ENCODE results near the gene ZNRF3.

The ZNRF3 gene

DNA sequence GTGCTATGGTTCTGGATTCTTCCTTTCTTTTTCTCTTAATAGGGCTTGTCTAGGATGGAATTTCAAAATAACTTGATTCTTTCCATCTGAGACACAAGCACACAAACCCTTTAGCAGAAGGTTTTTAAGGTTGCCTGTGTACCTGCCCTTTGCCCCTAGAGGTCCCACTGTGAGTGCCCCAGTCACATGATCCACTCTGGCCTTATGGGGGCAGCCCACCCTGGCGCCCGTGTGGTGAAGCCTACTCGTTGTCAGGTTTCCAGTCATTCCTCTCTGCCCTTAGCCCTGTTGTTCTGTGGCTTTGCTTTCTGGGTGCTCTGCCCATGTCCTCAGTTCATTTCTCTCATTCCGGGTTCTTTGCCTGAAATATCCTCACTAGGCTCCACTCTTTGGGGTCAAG, 51.8 kb downstream of the ZNRF3 start (continued):
- no peak for TF ChIP-seq ZNF148 (tag by site-specific recombination; IDR thresholded peaks at IDR 0.05; ENCODE audit: borderline replicate concordance)
- TF ChIP-seq ZNF837 (tag by site-specific recombination; IDR thresholded peaks at IDR 0.05) = no peak
- TF ChIP-seq ZNF2 (tag by site-specific recombination; IDR thresholded peaks at IDR 0.05) = no peak
- TF ChIP-seq, protein P1, sequence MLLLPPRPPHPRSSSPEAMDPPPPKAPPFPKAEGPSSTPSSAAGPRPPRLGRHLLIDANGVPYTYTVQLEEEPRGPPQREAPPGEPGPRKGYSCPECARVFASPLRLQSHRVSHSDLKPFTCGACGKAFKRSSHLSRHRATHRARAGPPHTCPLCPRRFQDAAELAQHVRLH (tag by site-specific recombination; IDR thresholded peaks at IDR 0.05) = no peak
- TF ChIP-seq ZNF561 (tag by site-specific recombination; IDR thresholded peaks at IDR 0.05; ENCODE audit: borderline replicate concordance) = no peak

DNA sequence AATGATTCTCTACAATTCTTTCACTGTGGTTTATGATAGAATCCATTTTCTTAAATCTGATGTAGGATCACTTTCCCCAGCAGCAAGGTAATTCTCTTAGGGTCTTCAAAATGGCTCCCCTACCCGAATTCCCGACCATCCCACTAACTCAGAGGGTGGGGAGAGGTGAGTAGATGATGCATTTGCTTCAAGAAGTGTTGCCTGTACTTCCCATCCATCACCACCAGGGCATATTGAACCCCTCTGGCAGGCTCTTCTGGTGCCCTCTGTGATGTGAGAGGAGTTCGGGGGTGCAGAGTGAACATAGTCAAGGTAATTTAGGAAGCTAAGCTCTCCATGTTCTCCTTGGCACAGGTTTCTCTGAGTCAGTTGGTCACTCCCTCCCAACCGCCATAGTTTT, 52.3 kb downstream of the ZNRF3 start:
- peaks cover 14% of the 10 kb centered on the region for H3K4me1 ChIP-seq (ENCODE audit: control insufficient read depth, insufficient read depth, low read length)
- no peak overlapping the region for H3K27ac ChIP-seq (ENCODE audit: extremely low read depth, low read depth, low read length)
- no peaks in the 10 kb centered on the region for H3K9me3 ChIP-seq (ENCODE audit: control insufficient read depth, insufficient read depth, low read depth, low read length)
- no peaks in the 10 kb centered on the region for H3K36me3 ChIP-seq (ENCODE audit: control insufficient read depth in 2 of 2, insufficient read depth in 1 of 2, low read length in 2 of 2)
- ChIA-PET CTCF (interaction anchor here (0.6 to 1.5 kb wide), 5 partner anchors 8 to 17 kb away, joined by 3 to 4 read pairs (median 3); no protein-coding TSS in a partner anchor), POLR2A (no interaction called here)
- no peak overlapping the region for H3K4me3 ChIP-seq (ENCODE audit: low read depth, low read length)
- TF ChIP-seq ZNF311 (tag by site-specific recombination; IDR thresholded peaks at IDR 0.05; ENCODE audit: borderline replicate concordance) = no peak
- TF ChIP-seq, protein P2, sequence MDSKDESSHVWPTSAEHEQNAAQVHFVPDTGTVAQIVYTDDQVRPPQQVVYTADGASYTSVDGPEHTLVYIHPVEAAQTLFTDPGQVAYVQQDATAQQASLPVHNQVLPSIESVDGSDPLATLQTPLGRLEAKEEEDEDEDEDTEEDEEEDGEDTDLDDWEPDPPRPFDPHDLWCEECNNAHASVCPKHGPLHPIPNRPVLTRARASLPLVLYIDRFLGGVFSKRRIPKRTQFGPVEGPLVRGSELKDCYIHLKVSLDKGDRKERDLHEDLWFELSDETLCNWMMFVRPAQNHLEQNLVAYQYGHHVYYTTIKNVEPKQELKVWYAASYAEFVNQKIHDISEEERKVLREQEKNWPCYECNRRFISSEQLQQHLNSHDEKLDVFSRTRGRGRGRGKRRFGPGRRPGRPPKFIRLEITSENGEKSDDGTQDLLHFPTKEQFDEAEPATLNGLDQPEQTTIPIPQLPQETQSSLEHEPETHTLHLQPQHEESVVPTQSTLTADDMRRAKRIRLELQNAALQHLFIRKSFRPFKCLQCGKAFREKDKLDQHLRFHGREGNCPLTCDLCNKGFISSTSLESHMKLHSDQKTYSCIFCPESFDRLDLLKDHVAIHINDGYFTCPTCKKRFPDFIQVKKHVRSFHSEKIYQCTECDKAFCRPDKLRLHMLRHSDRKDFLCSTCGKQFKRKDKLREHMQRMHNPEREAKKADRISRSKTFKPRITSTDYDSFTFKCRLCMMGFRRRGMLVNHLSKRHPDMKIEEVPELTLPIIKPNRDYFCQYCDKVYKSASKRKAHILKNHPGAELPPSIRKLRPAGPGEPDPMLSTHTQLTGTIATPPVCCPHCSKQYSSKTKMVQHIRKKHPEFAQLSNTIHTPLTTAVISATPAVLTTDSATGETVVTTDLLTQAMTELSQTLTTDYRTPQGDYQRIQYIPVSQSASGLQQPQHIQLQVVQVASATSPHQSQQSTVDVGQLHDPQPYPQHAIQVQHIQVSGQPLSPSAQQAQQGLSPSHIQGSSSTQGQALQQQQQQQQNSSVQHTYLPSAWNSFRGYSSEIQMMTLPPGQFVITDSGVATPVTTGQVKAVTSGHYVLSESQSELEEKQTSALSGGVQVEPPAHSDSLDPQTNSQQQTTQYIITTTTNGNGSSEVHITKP (tag by site-specific recombination; IDR thresholded peaks at IDR 0.05) = peak; percentile 28; the same call in 1 of the 2 replicates

- no peaks in the 10 kb centered on the region for H3K9me3 ChIP-seq (ENCODE audit: control insufficient read depth, insufficient read depth, low read depth, low read length)
- H3K36me3 ChIP-seq (ENCODE audit: control insufficient read depth in 2 of 2, insufficient read depth in 1 of 2, low read length in 2 of 2) = no peaks in the 10 kb centered on the region
- no peak overlapping the region for H3K4me3 ChIP-seq (ENCODE audit: low read depth, low read length)
- H3K27ac ChIP-seq (ENCODE audit: extremely low read depth, low read depth, low read length) = no peak overlapping the region
- POLR2A ChIA-PET = no interaction called here
- peaks cover 14% of the 10 kb centered on the region for H3K4me1 ChIP-seq (ENCODE audit: control insufficient read depth, insufficient read depth, low read length)
- CTCF ChIA-PET = interaction anchor here (0.7 to 1.5 kb wide), 6 partner anchors 9 to 92 kb away, joined by 3 to 4 read pairs (median 3); no protein-coding TSS in a partner anchor
- TF ChIP-seq TRIM28 (IDR thresholded peaks at IDR 0.05; ENCODE audit: borderline replicate concordance, low read length) (no peak), ZNF416 (tag by site-specific recombination; IDR thresholded peaks at IDR 0.05) (no peak)
These were observed 52.8 kb downstream of the ZNRF3 start for GRCh38 chr22:28936200-28936599.

GRCh38 chr22:28937206-28938025, 54.0 kb downstream of the ZNRF3 start:
- no peaks in the 10 kb centered on the region for H3K36me3 ChIP-seq (ENCODE audit: control insufficient read depth in 2 of 2, insufficient read depth in 1 of 2, low read length in 2 of 2)
- H3K4me1 ChIP-seq (ENCODE audit: control insufficient read depth, insufficient read depth, low read length) = peaks cover 14% of the 10 kb centered on the region
- no peak overlapping the region for H3K4me3 ChIP-seq (ENCODE audit: low read depth, low read length)
- CTCF ChIA-PET = interaction anchor here (0.5 to 1.1 kb wide), 5 partner anchors 12 to 786 kb away, joined by 3 to 5 read pairs (median 4); no protein-coding TSS in a partner anchor
- H3K9me3 ChIP-seq (ENCODE audit: control insufficient read depth, insufficient read depth, low read depth, low read length) = no peaks in the 10 kb centered on the region
- H3K27ac ChIP-seq (ENCODE audit: extremely low read depth, low read depth, low read length) = no peak overlapping the region
- POLR2A ChIA-PET = interaction anchor here (0.5 to 1.7 kb wide), 2 partner anchors 53 to 64 kb away, joined by 5 to 9 read pairs; partner anchors contain the start of gene ZNRF3
- TF ChIP-seq ZNF23 (tag by site-specific recombination; IDR thresholded peaks at IDR 0.05; ENCODE audit: borderline replicate concordance) = no peak
- TF ChIP-seq ZNF626 (tag by site-specific recombination; IDR thresholded peaks at IDR 0.05) = no peak
- no peak for TF ChIP-seq ZSCAN5A (tag by site-specific recombination; IDR thresholded peaks at IDR 0.05)
- TF ChIP-seq ZFP37 (tag by site-specific recombination; IDR thresholded peaks at IDR 0.05) = no peak
- no peak for TF ChIP-seq ZNF146 (tag by site-specific recombination; IDR thresholded peaks at IDR 0.05)
- no peak for TF ChIP-seq ZNF157 (tag by site-specific recombination; IDR thresholded peaks at IDR 0.05)
- TF ChIP-seq KLF8 (tag by site-specific recombination; IDR thresholded peaks at IDR 0.05) = no peak
- TF ChIP-seq, protein P3, sequence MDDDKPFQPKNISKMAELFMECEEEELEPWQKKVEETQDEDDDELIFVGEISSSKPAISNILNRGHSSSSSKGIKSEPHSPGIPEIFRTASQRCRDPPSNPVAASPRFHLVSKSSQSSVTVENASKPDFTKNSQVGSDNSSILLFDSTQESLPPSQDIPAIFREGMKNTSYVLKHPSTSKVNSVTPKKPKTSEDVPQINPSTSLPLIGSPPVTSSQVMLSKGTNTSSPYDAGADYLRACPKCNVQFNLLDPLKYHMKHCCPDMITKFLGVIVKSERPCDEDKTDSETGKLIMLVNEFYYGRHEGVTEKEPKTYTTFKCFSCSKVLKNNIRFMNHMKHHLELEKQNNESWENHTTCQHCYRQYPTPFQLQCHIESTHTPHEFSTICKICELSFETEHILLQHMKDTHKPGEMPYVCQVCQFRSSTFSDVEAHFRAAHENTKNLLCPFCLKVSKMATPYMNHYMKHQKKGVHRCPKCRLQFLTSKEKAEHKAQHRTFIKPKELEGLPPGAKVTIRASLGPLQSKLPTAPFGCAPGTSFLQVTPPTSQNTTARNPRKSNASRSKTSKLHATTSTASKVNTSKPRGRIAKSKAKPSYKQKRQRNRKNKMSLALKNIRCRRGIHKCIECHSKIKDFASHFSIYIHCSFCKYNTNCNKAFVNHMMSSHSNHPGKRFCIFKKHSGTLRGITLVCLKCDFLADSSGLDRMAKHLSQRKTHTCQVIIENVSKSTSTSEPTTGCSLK (tag by site-specific recombination; IDR thresholded peaks at IDR 0.05) = no peak
- TF ChIP-seq KLF9 (tag by site-specific recombination; IDR thresholded peaks at IDR 0.05; ENCODE audit: low read depth) = no peak
